Adrenal gland (tissue), 5 donors: ENCODE results near the gene PRICKLE4.

ENCODE experiments used
- POLR2A ChIP-seq, 2 donors: fragments of 450-650 bp; IDR thresholded peaks; one replicate each; pipeline ENCODE4 v1.6.1; 2017; ENCODE audit warnings: antibody characterized with exemption in 2 of 2, mild to moderate bottlenecking in 2 of 2, moderate library complexity in 1 of 2
- TF ChIP-seq, protein P1 (sequence below), 6 experiments: fragments of 450-650 bp in 4 of 6; fragments of 200-600 bp in 2 of 6; sonication (generic) in 1 of 6; IDR thresholded peaks; 1 replicate in 5 of 6; 2 replicates in 1 of 6; pipeline versions ENCODE4 v1.5.1 to v1.8.0; 2016 to 2021; ENCODE audit warnings: antibody characterized with exemption in 6 of 6, mild to moderate bottlenecking in 2 of 6, moderate library complexity in 1 of 6
- donor health status: DM: no; HTN: no; CAD: no.

DNA sequence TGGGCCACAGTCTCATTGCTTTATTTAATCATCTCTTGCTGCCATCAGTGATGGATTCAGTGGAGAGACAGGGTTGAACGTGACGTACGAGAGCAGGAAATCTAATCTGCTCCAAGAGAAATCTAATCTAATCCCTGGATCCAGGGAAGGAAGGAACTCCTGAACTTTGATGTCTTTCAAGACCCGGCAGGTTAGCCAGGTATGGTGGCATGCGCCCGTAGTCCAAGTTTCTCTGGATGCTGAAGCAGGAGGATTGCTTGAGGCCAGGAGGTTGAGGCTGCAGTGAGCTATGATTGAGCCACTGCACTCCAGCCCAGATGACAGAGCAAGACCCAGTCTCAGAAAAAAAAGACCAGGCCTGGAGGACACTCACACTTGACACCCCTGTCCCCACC, 21.9 kb upstream of the PRICKLE4 start:
- TF ChIP-seq, protein P1, sequence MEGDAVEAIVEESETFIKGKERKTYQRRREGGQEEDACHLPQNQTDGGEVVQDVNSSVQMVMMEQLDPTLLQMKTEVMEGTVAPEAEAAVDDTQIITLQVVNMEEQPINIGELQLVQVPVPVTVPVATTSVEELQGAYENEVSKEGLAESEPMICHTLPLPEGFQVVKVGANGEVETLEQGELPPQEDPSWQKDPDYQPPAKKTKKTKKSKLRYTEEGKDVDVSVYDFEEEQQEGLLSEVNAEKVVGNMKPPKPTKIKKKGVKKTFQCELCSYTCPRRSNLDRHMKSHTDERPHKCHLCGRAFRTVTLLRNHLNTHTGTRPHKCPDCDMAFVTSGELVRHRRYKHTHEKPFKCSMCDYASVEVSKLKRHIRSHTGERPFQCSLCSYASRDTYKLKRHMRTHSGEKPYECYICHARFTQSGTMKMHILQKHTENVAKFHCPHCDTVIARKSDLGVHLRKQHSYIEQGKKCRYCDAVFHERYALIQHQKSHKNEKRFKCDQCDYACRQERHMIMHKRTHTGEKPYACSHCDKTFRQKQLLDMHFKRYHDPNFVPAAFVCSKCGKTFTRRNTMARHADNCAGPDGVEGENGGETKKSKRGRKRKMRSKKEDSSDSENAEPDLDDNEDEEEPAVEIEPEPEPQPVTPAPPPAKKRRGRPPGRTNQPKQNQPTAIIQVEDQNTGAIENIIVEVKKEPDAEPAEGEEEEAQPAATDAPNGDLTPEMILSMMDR (IDR thresholded peaks at IDR 0.05), result no peak
- TF ChIP-seq POLR2A (IDR thresholded peaks at IDR 0.05), result no peak
